Measurements from ENCODE around the gene TFEB.

The TFEB gene

GRCh38 chr6:41638935-41639808, 96.2 kb downstream of the TFEB start:
- no peak for DNase-seq (ENCODE audit: low read depth in 3 of 3)

DNA sequence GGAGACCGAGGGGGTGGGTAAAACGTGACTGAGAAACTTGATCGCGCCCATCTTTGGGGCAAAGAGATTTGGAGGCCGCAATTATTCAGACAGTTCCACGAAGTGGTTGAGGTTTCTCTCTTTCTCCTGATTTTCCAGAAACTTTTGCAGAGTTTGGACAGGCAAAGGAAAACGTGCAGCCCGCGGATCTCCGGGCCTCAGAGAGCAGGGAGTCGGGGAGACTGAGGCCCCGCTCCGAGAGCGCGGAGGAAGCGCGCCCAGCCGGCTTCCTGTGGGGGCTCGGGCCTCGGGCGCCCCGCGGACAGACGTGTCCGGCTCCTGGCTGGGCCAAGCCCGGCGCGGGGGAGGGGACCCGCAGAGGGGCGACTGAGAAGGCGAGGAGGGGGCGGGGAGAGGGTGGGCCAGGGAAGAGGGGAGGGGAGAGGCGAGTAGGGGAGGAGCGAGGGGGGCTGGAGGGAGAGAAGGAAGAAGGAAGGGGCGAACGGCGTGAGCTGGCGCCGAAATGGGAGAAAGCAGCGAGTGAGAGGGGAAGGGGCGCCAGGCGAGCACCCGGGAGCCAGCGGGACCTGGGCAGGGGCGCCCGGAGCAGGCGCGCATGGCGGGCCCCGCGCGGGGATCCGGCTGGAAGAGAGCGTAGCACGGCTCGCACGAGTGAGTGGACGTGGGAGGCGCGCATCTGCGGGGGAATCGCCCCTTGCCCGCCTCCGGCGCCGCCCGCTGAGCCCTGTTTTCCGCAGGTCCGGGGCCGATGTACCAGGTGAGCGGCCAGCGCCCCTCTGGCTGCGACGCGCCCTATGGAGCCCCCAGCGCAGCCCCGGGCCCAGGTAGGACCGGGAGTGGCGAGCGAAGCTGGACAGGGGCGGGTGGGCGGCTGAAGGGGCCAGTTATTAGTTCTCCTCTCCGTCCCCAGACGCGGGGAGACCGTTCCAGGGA, 97.1 kb downstream of the TFEB start, which contains the start of gene MDFI:
Gene MDFI, plus strand, starts transcription at position 467 of the 933 bp plus-strand sequence. Its CDS starts 282 bp downstream, at position 749.
- DNase-seq (ENCODE audit: low read depth in 3 of 3) = no peak

DNA sequence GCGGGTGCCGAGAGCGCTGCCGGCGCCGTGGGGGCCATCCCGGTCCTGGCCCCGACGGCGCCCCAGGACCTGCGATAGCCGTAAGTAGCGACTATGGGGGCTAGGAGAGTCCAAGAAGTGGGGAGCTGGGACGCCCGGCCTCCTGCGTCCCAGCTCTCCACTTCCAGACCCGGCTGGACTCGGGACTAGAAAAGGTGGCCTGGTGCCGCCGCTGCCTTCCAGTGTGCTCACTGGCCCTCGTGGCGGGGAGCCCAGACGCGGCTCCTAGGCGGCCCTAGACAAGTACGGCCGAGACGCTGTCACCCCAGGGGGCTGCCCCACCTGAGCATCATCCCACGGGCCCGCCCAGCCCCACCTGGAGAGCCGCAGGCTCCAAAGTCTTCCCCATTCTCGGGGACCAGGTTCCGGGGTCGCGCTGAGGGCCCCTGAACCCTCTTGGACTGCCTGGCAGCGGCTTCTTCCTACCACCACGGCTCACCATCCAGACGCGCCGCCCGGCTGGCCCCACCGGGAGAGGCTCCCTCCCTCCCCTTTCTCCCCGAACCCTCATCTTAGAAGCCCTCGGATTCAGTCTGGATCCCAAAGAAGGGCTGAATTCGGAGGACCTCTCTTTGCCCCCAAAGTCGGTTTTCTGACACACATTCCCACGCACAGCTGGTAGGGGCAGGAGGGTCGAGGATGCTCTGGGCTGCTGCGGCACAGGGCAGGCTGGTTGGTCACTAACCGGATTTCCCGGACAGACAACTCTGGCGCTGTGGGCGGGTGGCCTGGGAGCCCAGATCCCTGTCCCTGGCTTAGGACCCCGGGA, 98.0 kb downstream of the TFEB start:
- DNase-seq (ENCODE audit: low read depth in 3 of 3) = no peak

- DNase-seq (ENCODE audit: low read depth in 3 of 3) = no peak
Observed at GRCh38 chr6:41636833-41637193, 98.6 kb downstream of the TFEB start.

- DNase-seq (ENCODE audit: low read depth in 3 of 3) = no peak
Observed at GRCh38 chr6:41635365-41635764, 100.0 kb downstream of the TFEB start.

- no peak for DNase-seq (ENCODE audit: low read depth in 3 of 3)
Observed at GRCh38 chr6:41634657-41635056, 100.8 kb downstream of the TFEB start.
